DMS 273 treated with DMSO at 0.1 percent for 48 hours (cell line): ENCODE results near the gene OR1G1.
"Not testable (repeated sequence)": the region's sequence is repeated elsewhere in the genome, so short reads cannot be mapped to it uniquely, and the experiment has no call there.

Experiments used
- DNase-seq: peaks from one replicate; lab custom pipeline; 2025; lab: John Stamatoyannopoulos, UW

Gene OR1G1

DNA sequence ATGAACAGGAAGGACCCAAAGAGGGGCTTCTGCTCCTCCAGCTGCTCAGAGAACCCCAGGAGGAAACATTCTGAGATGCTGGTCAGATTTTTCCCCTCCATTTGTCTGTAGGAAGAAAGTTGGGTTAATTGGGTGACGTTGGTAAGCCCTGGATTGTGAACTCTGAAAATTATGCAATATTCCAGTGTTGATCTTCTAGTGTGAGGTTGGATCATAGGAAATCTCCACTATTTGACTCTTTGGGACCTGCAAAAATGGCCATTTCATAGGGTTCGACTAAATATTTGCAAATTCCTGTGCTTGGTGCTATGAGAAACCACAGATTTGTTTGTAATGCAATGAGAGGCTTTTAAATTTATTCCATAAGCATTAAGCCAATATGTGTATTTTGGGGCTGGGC lies at the start of gene OR1G1:
TSS of gene OR1G1 (minus strand) at position 101 of the 400 bp plus-strand sequence. CDS start at position 101, 0 bp downstream.
- no peak for DNase-seq

DNA sequence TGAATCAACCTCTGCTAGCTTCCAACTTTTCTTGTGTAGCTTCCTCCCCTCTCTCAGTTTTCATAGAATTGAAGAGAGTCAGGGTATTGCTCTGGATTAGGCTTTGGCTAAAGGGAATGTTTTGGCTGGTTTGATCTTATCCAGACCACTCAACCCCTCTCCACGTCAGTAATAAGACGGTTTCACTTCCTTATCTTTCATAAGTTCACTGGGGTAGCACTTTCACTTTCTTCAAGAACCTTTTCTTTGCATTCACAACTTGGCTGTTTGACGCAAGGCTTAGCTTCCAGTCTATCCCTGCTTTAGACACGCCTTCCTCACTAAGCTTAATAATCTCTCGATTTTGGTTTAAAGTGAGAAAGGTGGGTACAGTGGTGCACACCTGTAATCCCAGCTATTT lies 40.2 kb upstream of the OR1G1 start:
- DNase-seq: no peak

DNA sequence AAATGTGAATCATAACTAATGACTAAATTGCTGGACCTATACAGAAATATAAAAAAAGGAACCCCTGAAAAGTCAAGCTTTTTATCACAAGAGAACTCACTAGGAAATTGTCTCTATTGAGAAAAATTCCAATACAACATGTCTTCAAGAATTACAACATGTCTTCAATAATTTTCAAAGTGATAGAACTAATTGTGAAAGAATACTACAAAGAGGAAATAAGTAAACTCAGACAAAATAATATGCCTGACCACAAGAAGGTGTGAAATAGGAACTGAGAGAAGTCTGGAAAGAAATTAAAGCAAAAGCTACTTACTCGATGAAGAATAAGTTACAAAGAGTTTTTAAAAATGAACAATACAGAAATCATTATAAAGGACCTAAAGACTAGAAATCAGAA lies 29.9 kb upstream of the OR1G1 start:
- no peak for DNase-seq

DNA sequence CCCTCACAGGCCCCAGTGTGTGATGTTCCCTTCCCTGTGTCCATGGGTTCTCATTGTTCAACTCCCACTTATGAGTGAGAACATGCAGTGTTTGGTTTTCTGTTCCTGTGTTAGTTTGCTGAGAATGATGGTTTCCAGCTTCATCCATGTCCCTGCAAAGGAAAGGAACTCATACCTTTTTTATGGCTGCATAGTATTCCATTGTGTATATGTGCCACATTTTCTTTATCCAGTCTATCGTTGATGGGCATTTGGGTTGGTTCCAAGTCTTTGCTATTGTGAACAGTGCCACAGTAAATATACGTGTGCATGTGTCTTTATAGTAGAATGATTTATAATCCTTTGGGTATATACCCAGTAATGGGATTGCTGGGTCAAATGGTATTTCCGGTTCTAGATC lies 10.1 kb upstream of the OR1G1 start:
- DNase-seq: not testable (repeated sequence)

DNA sequence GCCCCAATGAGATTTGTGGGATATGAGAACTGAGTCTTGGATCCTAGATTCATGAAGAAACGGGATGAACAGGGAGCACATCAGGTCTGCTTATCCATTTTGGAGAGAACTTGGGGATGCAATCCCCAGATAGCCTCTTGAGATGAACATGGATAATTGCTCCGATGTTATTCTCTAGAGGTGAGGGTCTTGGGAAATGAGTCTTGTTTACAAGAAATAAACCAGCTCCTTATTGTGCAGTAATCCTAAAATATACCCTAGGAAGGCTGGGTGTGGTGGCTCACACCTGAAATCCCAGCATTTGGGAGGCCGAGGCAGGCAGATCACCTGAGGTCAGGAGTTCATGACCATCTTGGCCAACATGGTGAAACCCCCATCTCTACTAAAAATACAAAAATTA lies 23.0 kb downstream of the OR1G1 start, which contains the start of gene OR1D2:
TSS of gene OR1D2 (minus strand) at position 101 of the 400 bp plus-strand sequence. CDS start 11,426 bp downstream, outside the sequence.
- no peak for DNase-seq
